Adrenal gland (tissue), 12 donors: ENCODE data around the gene NAGLU. TPM values are rescaled to one million over a fixed set of nuclear protein-coding genes. Genes with fewer than 3 reads are reported as not detected.
A peak's percentile ranks its signal among the peaks of the same experiment; 100 is the strongest.
"Not testable (repeated sequence)": the region's sequence is repeated elsewhere in the genome, so short reads cannot be mapped to it uniquely, and the experiment has no call there.

Experiments used
- DNase-seq, 7 donors: peaks; one replicate each; pipeline ENCODE4 v3.0.0-alpha.2; 2019 to 2020
- H3K27ac ChIP-seq, 5 donors: fragments of 200-600 bp; sonication (generic) in 4 of 5; 1 replicate in 3 of 5; 2 replicates in 2 of 5; pipeline versions ENCODE4 v1.5.1 to v1.8.0; 2016 to 2020; ENCODE audit warnings: mild to moderate bottlenecking in 1 of 5
- H3K27me3 ChIP-seq: fragments of 200-600 bp; 2 replicates; pipeline ENCODE4 v1.8.0; 2021
- H3K36me3 ChIP-seq, 2 donors: fragments of 200-600 bp; replicated peaks in 1 of 2; 1 replicate in 1 of 2; 2 replicates in 1 of 2; pipeline versions ENCODE4 v1.5.1 to v1.8.0; 2018 to 2022
- H3K4me1 ChIP-seq, 2 donors: fragments of 200-600 bp; replicated peaks in 1 of 2; 1 replicate in 1 of 2; 2 replicates in 1 of 2; pipeline versions ENCODE4 v1.5.1 to v1.8.0; 2018 to 2021
- H3K4me3 ChIP-seq, 4 donors: fragments of 200-600 bp; sonication (generic) in 3 of 4; one replicate each; pipeline ENCODE4 v1.5.1; 2016 to 2018
- H3K9me3 ChIP-seq, 3 donors: fragments of 200-600 bp; sonication (generic) in 1 of 3; replicated peaks in 1 of 3; 1 replicate in 2 of 3; 2 replicates in 1 of 3; pipeline versions ENCODE4 v1.5.1 to v1.8.0; 2016 to 2021
- POLR2A ChIP-seq, 2 donors: fragments of 450-650 bp; IDR thresholded peaks; one replicate each; pipeline ENCODE4 v1.6.1; 2017; ENCODE audit warnings: antibody characterized with exemption in 2 of 2, mild to moderate bottlenecking in 2 of 2, moderate library complexity in 1 of 2
- WGBS, 4 donors: extraction: QIAGEN DNeasy Blood & Tissue Kit in 2 of 4; methylation state at CpG; one replicate each; pipeline versions ENCODE4 v1.1.5 to v1.1.7; 2013 to 2017; 5-methylcytosine and 5-hydroxymethylcytosine counted together
- intact Hi-C, 2 donors: fragments of 100-400 bp; cut with DNase I; formaldehyde crosslinking; loops; one replicate each; pipeline versions ENCODE4 v1.14.1 to v1.15.0; 2022 to 2023
- polyA plus RNA-seq, 3 donors: library from polyadenylated mRNA; stranded (reverse); fragments of 200-250 nt in 2 of 3; fragments of 350-450 nt in 1 of 3; fragmentation: Illumina TruSeq in 1 of 3; extraction: RNeasy Lipid Tissue Mini Kit (QIAGEN cat#74804) in 1 of 3; gene quantifications; one replicate each; pipeline ENCODE4 v1.2.3, GENCODE V29; 2013 to 2014
- total RNA-seq, 9 donors: library from RNA; depleted of rRNA in 4 of 9; stranded (reverse); fragments of >200 nt in 4 of 9; fragments of 120-200 nt in 1 of 9; fragmentation: NEBNext Ultra II Directional in 1 of 9; extraction: Animal tissue kit (Norgen Biotek cat#: 25700) in 1 of 9; gene quantifications; one replicate each; pipeline versions ENCODE4 v1.1.0 to v1.2.4, GENCODE V29; 2013 to 2023
- TF ChIP-seq, protein P1 (sequence below), 6 experiments: fragments of 450-650 bp in 4 of 6; fragments of 200-600 bp in 2 of 6; sonication (generic) in 1 of 6; IDR thresholded peaks; 1 replicate in 5 of 6; 2 replicates in 1 of 6; pipeline versions ENCODE4 v1.5.1 to v1.8.0; 2016 to 2021; ENCODE audit warnings: antibody characterized with exemption in 6 of 6, mild to moderate bottlenecking in 2 of 6, moderate library complexity in 1 of 6
- donor health status: healthy with polysubstance abuse.
- donor health status: Bipolar disorder and iron deficiency.
- donor health status: DM: yes; HTN: yes; CAD: no.
- donor health status: DM: no; HTN: no; CAD: no.
- donor health status: DM: no; HTN: no; CAD: no.
- donor health status: DM: yes; HTN: yes; CAD: no.

The NAGLU gene
- total and polyA plus RNA-seq, 12 donors = 12.4 to 115 (median 58.5) TPM

GRCh38 chr17:42547698-42548069 lies 11.6 kb downstream of the NAGLU start:
- H3K36me3 ChIP-seq = peaks cover 0 to 11% of the 10 kb centered on the region in 2 donors
- H3K9me3 ChIP-seq = no peaks in the 10 kb centered on the region
- H3K4me1 ChIP-seq = peaks cover 8 to 10% of the 10 kb centered on the region in 2 donors
- 65 to 85% (median 73%) methylated on average over 12 to 14 of the region's 14 CpGs; no CpG with 5 or more reads in 1 of the 4 donors for WGBS, 4 donors
- intact Hi-C loops = no loop called here
- no peaks in the 10 kb centered on the region for H3K27me3 ChIP-seq
- TF ChIP-seq, protein P1, sequence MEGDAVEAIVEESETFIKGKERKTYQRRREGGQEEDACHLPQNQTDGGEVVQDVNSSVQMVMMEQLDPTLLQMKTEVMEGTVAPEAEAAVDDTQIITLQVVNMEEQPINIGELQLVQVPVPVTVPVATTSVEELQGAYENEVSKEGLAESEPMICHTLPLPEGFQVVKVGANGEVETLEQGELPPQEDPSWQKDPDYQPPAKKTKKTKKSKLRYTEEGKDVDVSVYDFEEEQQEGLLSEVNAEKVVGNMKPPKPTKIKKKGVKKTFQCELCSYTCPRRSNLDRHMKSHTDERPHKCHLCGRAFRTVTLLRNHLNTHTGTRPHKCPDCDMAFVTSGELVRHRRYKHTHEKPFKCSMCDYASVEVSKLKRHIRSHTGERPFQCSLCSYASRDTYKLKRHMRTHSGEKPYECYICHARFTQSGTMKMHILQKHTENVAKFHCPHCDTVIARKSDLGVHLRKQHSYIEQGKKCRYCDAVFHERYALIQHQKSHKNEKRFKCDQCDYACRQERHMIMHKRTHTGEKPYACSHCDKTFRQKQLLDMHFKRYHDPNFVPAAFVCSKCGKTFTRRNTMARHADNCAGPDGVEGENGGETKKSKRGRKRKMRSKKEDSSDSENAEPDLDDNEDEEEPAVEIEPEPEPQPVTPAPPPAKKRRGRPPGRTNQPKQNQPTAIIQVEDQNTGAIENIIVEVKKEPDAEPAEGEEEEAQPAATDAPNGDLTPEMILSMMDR (IDR thresholded peaks at IDR 0.05) = no peak
- TF ChIP-seq POLR2A (IDR thresholded peaks at IDR 0.05) = no peak
- no peak overlapping the region for H3K27ac ChIP-seq
- DNase-seq = no peak
- no peak overlapping the region for H3K4me3 ChIP-seq

GRCh38 chr17:42548070-42548837 lies 12.2 kb downstream of the NAGLU start:
- peak; percentile 72 to 86 (median 79) for DNase-seq
- 7 to 53% (median 19%) methylated on average over 3 to 74 of the region's 74 CpGs for WGBS, 4 donors

GRCh38 chr17:42548993-42549755 lies 13.1 kb downstream of the NAGLU start:
- H3K27me3 ChIP-seq = no peaks in the 10 kb centered on the region
- H3K36me3 ChIP-seq = no peaks in the 10 kb centered on the region
- WGBS, 4 donors = 77 to 84% (median 79%) methylated on average over 14 of the region's 14 CpGs
- DNase-seq = no peak
- no peak overlapping the region for H3K27ac ChIP-seq
- no peaks in the 10 kb centered on the region for H3K9me3 ChIP-seq
- H3K4me1 ChIP-seq = peaks cover 18 to 20% of the 10 kb centered on the region in 2 donors
- TF ChIP-seq, protein P1 (IDR thresholded peaks at IDR 0.05) = no peak
- TF ChIP-seq POLR2A (IDR thresholded peaks at IDR 0.05) = no peak
- intact Hi-C loops = no loop called here
- no peak overlapping the region for H3K4me3 ChIP-seq

More at GRCh38 chr17:42548070-42548837, 12.2 kb downstream of the NAGLU start:
- Histone ChIP-seq H3K4me3 (peak overlapping the region in 1 of 4 donors; percentile 47), H3K27ac (no peak overlapping the region), H3K9me3 (no peaks in the 10 kb centered on the region), H3K27me3 (no peaks in the 10 kb centered on the region), H3K4me1 (peaks cover 9 to 11% of the 10 kb centered on the region in 2 donors), H3K36me3 (peaks cover 0 to 5% of the 10 kb centered on the region in 2 donors)
- intact Hi-C loops = no loop called here
- TF ChIP-seq, protein P1 (IDR thresholded peaks at IDR 0.05) = peak in 5 of 6 experiments; percentile 38 to 54 (median 42)
- TF ChIP-seq POLR2A (IDR thresholded peaks at IDR 0.05) = no peak

DNA sequence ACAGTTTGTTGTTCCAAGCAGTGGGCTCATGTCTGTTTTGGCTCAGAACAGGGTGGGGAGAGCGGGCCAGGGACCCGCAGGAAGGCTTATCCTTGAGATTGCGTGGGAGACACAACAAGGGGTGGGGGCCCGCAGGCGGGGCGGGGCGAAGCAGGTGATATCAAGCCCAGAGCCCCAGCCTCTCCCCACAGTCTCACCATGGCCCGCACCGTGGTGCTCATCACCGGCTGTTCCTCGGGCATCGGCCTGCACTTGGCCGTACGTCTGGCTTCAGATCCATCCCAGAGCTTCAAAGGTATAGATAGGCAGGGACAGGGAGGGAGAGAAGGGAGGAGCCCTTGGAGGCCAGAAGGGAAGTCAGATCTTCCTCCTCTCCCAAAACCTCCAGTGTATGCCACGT lies 16.7 kb downstream of the NAGLU start, which contains the start of gene HSD17B1:
Gene HSD17B1, plus strand, starts transcription at position 188 of the 400 bp plus-strand sequence. Its CDS starts 11 bp downstream, at position 199.
- DNase-seq, H3K27me3 ChIP-seq, H3K9me3 ChIP-seq, H3K36me3 ChIP-seq, intact Hi-C loops: not testable (repeated sequence)
- peak within 1 kb of the TSS in 2 of 5 donors; percentile 85 to 91 for H3K27ac ChIP-seq
- H3K4me3 ChIP-seq = peak within 1 kb of the TSS in 1 of 4 donors; percentile 69
- peaks cover 28 to 29% of the 10 kb centered on the region in 2 donors for H3K4me1 ChIP-seq
- WGBS, 4 donors = 89 to 95% (median 93%) methylated on average over 11 to 15 of the region's 15 CpGs; no CpG with 5 or more reads in 1 of the 4 donors
